ENCODE data around the gene MACROD1.

Gene MACROD1

GRCh38 chr11:64138398-64138797, 27.5 kb downstream of the MACROD1 start:
- Histone ChIP-seq H3K79me2 (no peaks in the 10 kb centered on the region), H3K27ac (no peak overlapping the region), H3K4me2 (ENCODE audit: low read length) (no peak overlapping the region), H3K27me3 (ENCODE audit: control insufficient read depth, insufficient read depth, low read length) (no peaks in the 10 kb centered on the region), H3K9ac (no peak overlapping the region), H3K36me3 (ENCODE audit: control insufficient read depth, insufficient read depth, low read length) (no peaks in the 10 kb centered on the region), H2AFZ (no peak overlapping the region), H3K9me3 (ENCODE audit: control insufficient read depth, low read length) (no peaks in the 10 kb centered on the region), H3K4me3 (ENCODE audit: low read depth, low read length) (no peak overlapping the region), H3K4me1 (no peaks in the 10 kb centered on the region)
- TF ChIP-seq, protein P1, sequence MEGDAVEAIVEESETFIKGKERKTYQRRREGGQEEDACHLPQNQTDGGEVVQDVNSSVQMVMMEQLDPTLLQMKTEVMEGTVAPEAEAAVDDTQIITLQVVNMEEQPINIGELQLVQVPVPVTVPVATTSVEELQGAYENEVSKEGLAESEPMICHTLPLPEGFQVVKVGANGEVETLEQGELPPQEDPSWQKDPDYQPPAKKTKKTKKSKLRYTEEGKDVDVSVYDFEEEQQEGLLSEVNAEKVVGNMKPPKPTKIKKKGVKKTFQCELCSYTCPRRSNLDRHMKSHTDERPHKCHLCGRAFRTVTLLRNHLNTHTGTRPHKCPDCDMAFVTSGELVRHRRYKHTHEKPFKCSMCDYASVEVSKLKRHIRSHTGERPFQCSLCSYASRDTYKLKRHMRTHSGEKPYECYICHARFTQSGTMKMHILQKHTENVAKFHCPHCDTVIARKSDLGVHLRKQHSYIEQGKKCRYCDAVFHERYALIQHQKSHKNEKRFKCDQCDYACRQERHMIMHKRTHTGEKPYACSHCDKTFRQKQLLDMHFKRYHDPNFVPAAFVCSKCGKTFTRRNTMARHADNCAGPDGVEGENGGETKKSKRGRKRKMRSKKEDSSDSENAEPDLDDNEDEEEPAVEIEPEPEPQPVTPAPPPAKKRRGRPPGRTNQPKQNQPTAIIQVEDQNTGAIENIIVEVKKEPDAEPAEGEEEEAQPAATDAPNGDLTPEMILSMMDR (IDR thresholded peaks at IDR 0.05), result no peak

- no peaks in the 10 kb centered on the region for H3K9me3 ChIP-seq (ENCODE audit: control insufficient read depth, low read length)
- H3K79me2 ChIP-seq, result no peaks in the 10 kb centered on the region
- H3K27ac ChIP-seq, result no peak overlapping the region
- no peak overlapping the region for H3K9ac ChIP-seq
- H3K4me2 ChIP-seq (ENCODE audit: low read length), result no peak overlapping the region
- H3K4me3 ChIP-seq (ENCODE audit: low read depth, low read length), result no peak overlapping the region
- no peaks in the 10 kb centered on the region for H3K36me3 ChIP-seq (ENCODE audit: control insufficient read depth, insufficient read depth, low read length)
- H3K4me1 ChIP-seq, result no peaks in the 10 kb centered on the region
- no peaks in the 10 kb centered on the region for H3K27me3 ChIP-seq (ENCODE audit: control insufficient read depth, insufficient read depth, low read length)
- TF ChIP-seq, protein P1 (IDR thresholded peaks at IDR 0.05), result no peak
- H2AFZ ChIP-seq, result no peak overlapping the region
These were observed 29.0 kb downstream of the MACROD1 start for GRCh38 chr11:64136765-64137441.

DNA sequence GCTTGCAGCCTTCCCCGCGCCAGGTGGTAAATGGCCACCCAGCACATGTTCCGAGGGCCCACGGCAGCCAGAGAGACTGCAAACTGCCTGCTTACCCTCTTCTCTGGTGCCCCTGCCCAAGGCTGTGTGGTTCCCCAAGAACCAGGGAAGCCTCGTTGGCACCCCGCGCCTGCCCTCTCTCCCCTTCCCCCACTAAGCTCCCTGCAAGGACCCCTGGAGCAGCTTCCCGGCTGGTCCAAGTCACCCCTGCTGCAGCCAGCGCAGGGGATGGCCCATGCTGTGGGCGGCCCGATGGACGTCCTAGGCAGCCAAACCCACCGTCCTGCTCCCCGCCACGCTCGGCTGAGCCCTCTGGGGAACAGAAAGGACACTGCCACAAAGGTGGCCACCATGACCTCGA, 30.2 kb downstream of the MACROD1 start:
- Histone ChIP-seq H3K4me2 (ENCODE audit: low read length) (no peak overlapping the region), H3K9me3 (ENCODE audit: control insufficient read depth, low read length) (no peaks in the 10 kb centered on the region), H3K36me3 (ENCODE audit: control insufficient read depth, insufficient read depth, low read length) (no peaks in the 10 kb centered on the region), H3K4me1 (no peaks in the 10 kb centered on the region), H3K79me2 (no peaks in the 10 kb centered on the region), H2AFZ (no peak overlapping the region), H3K9ac (no peak overlapping the region), H3K27me3 (ENCODE audit: control insufficient read depth, insufficient read depth, low read length) (no peaks in the 10 kb centered on the region), H3K4me3 (ENCODE audit: low read depth, low read length) (no peak overlapping the region), H3K27ac (no peak overlapping the region)
- TF ChIP-seq, protein P1 (IDR thresholded peaks at IDR 0.05), result no peak

GRCh38 chr11:64134963-64135362, 30.9 kb downstream of the MACROD1 start:
- Histone ChIP-seq H3K9me3 (ENCODE audit: control insufficient read depth, low read length) (no peaks in the 10 kb centered on the region), H3K27me3 (ENCODE audit: control insufficient read depth, insufficient read depth, low read length) (no peaks in the 10 kb centered on the region), H3K4me3 (ENCODE audit: low read depth, low read length) (no peak overlapping the region), H3K9ac (no peak overlapping the region), H2AFZ (no peak overlapping the region), H3K27ac (no peak overlapping the region), H3K4me2 (ENCODE audit: low read length) (no peak overlapping the region), H3K4me1 (no peaks in the 10 kb centered on the region), H3K36me3 (ENCODE audit: control insufficient read depth, insufficient read depth, low read length) (no peaks in the 10 kb centered on the region), H3K79me2 (no peaks in the 10 kb centered on the region)
- TF ChIP-seq, protein P1 (IDR thresholded peaks at IDR 0.05), result no peak
